OCI-M1 (cell line): ENCODE data around the gene CUL4A.
"Not testable (repeated sequence)": the region's sequence is repeated elsewhere in the genome, so short reads cannot be mapped to it uniquely, and the experiment has no call there.

Experiments used
- DNase-seq: peaks from one replicate; lab custom pipeline; 2025; lab: John Stamatoyannopoulos, UW

Gene CUL4A

DNA sequence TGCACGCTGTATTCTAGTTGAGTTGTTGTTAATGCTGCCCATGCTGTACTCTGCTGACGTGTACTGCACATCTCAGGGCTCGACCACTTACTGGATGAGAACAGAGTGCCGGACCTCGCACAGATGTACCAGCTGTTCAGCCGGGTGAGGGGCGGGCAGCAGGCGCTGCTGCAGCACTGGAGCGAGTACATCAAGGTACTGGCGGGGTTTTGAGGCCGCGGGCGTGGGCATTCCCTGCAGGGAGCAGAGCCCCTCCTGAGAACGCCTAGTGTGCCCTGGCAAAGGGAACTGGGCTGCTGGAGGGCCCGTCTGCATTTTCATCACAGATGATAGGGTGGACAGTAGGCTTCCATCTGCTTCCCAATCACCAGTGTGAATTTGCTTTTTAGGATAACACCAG lies 29.9 kb downstream of the CUL4A start:
- DNase-seq: no peak

DNA sequence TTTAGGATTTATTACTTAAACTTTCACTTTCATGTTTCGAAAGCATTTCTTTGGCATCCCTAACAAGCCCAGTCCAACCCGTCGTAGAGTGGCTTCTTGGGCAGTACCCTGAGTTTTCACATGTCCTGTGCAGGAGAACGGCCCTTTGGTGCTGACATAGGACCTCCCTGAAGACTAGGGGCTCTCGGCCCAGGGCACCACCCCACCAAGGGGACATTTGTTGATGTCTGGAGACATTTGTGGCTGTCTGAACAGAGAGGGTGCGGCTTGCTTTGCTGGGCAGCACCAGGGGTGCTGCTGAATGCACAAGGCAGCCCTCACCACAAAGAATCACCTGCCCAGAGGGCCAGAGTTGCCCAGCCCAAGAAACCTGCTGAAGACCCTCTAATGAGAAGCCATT lies 30.6 kb downstream of the CUL4A start:
- DNase-seq: no peak

DNA sequence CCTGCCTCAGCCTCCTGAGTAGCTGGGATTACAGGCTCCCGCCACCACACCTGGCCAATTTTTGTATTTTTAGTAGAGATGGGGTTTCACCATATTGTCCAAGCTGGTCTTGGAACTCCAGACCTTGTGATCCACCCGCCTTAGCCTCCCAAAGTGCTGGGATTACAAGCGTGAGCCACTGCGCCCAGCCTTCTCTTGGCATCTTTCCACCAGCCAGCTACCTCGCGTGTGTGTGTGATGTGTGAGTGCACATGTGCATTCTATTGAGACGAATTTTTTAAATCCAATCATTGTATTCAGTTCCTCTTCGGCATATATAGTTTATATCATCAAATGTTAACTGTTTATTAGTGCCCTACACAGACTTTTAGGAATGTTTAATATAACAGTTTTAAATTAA lies 32.2 kb downstream of the CUL4A start:
- not testable (repeated sequence) for DNase-seq

DNA sequence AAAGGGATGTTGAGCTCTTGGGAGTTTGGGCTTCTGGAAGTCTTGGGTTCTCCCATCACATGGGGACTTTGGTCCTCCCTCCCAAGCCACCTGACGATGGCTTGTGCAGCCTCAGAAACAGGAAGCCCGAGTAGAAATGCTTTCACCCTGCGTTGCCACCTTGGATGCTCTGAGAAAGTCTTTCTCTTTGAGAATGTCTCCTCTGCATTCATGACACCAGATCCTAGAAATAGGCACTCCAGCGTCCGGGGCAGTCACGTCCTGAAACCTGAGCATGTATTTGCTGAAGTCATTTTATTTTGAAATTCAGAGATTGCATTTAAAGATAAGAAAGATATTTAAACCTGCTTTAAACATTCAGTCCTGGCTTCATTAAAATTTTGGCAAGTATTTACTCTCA lies 34.4 kb downstream of the CUL4A start:
- no peak for DNase-seq

DNA sequence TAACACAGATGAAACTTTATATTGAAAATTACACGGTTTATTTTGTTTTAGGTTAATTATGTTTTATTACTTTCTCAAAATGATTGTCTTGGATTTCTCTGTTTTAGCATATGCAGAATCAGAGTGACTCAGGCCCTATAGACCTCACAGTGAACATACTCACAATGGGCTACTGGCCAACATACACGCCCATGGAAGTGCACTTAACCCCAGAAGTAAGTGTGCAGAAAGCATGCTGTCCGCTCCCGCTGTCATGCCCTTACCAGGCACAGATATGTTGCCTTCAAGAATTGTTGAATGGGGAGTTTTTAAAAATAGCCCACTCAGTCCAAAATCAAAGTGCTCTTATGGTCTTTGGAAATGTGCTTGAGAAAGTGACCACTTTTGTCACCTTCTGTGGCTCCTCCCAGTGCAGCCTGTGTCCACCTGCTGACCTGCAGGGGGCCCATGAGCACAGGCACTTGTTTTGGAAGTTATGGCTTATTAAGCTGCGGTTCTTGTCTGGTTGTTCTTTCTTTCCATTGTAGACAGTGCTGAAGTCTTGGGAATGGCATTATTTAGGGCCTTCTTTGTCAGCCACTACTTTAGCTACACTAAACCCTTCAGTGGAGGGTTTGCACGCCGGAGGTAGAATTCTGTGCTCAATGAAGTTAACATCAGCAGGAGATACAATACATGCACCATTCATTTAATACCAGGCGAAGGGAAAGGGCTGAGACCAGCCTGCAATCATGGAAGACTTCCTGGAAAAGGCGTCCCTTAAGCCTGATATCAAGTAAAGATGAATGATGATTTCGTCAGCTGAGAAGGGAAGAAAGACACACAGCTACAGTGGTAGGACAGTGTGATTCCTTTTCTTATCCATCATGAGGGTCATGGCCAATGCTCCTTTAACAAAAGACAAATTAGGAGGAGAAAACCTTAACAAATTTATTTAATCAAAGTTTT lies 36.7 kb downstream of the CUL4A start:
- no peak for DNase-seq

DNA sequence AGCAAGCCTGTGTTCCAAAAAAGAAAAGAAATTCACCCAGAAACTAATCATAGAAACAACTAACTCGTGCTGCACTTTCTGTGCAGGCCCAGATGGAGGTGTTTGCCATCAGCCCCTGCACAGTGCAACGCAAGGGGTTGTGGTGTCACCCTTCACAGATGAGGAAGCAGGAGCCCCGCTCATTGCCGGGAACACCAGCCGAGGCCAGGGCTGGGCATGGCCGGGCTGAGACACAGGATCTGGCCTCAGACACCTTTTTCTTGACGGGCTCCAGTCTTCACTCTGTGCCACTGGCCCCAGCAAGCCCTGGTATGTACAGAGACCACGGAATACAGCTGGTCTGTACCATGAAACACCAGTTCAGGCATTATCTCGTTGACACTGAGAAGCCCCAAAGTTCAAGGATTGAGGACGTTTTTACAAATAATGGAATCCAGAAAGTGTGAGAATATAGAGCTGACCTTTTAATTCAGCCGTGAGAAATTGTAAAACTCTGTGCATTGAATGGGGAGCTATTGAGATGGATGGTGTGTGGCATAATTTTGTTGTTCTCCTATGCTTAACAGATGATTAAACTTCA lies 43.2 kb downstream of the CUL4A start:
- no peak for DNase-seq

DNA sequence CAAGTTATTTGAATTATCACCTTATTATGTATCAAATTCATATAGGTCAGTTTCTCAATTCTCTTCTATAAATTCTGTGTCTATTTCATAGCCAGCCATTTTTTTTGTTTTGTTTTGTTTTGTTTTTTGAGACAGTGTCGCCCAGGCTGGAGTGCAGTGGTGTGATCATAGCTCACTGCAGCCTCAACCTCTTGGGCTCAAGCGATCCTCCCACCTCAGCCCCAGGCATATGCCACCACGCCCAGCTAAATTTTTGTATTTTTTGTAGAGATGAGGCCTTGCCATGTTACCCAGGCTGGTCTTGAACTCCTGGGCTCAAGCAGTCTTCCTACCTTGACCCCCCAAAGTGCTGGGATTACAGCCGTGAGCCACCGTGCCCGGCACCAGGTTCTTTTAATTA lies 48.5 kb downstream of the CUL4A start:
- not testable (repeated sequence) for DNase-seq

DNA sequence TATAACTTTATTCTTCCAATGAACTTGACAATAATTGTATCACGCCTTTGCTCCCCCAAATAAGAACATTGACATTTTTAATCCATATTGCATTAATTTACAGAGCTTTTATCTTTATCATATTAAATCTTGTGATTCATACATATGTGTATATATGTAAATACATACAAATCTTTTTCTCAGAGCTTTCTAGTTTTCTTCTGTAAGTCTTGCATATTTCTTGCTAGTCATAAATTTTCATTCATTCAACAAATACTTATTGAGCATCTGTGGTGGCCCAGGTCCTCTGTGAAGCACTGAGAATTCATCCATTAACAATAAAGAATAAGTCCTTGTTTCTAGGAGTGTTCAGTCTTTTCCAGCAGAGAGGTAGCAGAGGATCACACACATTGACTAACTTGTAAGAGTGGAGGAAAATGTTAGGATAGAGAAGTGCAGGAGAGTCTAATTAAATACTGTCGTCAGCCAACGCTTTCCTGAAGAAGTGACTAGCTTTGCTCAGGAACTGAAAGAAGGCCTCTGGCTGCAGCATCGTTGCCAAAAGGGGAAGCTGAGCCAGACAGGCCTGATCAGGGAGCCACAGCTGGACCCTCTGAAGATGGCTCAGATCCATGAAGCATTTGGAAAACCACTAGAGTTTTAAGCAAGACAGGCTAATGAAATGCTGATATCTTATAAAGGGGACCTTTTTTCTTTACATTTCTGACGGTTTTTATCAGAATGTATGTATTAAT lies 49.1 kb downstream of the CUL4A start:
- DNase-seq: no peak

DNA sequence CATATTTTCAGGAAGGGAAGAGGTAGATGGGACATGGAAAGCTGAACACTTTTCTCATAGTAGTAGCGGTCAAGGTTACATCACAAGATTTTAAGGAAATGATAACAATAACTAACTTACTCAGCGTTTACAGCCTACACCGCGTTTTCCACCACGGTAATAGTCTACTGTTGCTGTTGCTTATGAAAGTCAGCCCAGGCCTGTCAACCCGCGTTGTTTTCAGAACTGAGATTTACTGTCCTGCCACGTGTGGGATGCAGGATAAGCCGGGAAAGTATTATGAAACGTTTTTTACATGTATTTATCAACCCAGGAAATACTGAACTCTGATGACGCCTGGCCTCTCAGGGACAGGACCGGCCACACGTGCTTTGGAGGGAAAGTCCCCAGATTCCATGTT lies 51.6 kb downstream of the CUL4A start:
- no peak for DNase-seq

DNA sequence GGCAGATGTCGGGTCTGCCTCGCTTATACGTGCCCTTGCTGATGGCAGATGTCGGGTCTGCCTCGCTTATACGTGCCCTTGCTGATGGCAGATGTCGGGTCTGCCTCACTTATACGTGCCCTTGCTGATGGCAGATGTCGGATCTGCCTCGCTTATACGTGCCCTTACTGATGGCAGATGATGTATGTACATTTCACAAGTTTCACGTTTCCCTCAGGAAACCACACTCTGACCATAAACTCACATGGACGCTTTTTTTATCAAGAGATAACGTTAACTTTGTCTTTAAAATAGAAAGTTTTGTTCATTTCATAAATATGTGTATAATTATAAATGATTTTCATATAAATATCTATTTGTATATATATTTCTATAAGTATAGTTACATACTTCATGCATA lies 53.6 kb downstream of the CUL4A start:
- not testable (repeated sequence) for DNase-seq

DNA sequence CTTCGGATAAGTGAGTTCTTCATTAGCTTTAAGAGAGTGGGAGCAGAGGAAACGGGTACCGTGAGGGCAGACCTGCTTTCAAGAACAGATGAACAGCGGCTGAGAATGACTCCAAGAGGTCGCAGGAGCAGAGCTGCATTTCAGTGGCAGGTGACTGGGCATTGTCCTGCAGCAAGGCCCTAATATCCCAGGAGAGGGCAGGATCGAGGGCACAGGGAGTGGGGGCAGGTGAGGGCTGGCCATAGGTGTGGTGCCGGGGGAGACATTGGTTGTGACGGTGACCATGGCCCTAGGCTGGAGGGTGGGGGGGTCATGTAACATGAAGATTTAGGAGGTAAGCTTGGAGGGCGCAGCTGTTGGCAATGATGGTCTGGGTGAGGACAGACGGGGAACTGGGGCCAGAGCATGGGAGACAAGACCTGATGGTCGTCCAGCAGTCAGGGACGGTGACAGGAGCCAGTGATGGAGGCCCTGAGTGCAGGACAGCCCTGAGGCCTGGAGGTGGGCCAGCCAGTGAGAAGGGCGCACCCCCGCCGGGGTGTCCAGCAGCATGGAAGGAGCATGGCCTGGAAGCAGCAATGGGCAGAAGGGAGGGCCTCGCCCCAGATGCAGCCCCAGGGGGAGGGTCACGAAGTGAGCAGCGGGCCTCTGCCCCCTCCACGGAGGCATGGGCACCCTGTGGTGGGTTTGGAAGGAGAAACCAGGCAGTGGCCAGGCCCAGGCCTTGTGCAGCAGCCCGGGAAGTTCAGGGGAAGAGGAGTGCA lies 58.4 kb downstream of the CUL4A start:
- no peak for DNase-seq

DNA sequence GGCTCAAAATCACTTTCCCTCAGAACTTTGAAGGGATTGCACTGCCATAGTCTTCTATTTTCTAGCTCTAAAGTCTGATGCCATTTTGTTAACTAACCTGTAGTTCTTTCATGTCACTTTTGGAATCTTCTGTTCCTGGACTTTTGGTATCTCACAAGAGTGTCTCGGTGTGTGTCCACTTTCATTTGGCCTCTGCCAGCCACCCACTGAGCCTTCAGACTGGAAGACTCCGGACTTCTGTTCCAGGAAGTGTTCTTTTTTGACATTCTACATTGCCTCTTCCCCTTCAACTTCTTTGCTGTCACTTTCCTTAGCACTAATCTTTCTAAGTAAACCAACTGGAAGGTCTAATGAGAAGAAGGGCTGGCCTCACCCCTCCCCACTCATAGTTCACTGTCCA lies 62.6 kb downstream of the CUL4A start:
- DNase-seq: no peak

DNA sequence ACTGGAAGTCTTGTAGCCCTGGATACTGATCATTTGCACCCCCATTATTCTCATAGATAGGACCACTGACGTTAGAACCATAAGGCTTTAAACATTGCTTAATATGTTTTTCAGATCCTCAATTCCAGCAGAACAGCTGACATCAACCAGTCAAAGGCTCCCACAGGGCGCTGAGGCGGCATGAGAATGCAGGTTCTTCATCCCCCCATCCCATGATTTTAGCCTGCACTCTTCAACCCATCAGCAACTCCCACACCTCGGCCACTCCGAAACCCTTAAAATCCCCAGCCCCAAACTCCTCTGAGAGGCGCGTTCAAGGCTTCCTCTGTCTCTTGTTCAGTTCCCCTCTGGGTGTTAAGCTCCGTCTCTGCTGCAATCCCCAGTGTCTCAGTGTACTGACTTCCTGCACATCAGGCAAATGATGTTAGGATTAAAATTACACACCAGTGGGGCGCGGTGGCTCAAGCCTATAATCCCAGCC lies 63.3 kb downstream of the CUL4A start:
- no peak for DNase-seq

DNA sequence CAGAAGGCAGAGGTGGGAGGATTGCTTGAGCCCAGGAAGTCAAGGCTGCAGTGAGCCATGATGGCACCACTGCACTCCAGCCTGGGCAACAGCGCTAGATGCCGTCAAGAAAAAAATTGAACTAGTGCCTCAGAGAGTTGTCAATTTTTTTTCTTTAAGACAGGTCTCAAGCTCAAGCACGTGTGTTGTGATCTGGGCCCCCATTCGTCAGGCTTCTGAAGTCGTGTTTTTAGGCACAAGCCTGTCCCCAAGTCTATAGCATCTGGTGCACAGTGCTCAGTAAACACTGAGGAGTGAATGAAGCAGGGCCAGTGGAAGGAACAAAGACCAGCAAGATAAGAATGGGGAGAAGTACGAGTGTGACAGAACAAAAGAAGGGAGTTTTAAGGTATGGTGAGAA lies 63.9 kb downstream of the CUL4A start:
- no peak for DNase-seq

DNA sequence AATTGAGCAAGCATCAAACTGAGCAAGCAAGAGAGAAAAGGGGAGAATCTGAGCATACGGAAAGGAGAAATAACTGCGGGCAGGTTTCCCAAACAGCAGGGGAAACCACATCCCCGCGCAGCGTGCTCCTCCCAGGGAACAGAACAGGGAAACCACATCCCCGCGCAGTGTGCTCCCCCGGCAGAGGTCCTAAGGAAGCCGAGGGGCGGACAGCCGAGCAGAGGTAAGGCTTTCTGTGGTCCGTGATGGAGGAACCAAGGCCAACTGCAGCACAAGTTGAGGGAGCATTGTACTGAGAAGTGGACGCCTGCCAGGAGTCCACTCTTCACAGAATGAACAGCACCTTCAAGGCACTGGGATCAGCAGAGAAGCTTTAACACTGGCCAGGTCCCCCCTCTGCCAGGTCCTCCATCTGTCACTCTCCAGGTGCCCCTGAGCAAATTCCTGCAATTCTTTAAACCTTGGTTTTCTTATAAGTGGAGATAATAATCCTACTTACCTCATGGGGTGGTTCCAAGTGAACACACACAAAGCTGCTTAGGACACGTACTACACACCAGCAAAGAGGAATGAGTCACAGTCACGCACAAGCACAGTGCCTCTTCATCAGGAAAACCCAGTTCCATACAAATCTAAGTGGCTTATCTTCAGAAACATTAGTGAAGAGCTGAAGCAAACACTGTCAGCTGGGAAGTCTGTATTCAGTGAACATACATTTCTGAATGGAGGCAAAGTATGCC lies 64.6 kb downstream of the CUL4A start:
- DNase-seq: peak; percentile 20

DNA sequence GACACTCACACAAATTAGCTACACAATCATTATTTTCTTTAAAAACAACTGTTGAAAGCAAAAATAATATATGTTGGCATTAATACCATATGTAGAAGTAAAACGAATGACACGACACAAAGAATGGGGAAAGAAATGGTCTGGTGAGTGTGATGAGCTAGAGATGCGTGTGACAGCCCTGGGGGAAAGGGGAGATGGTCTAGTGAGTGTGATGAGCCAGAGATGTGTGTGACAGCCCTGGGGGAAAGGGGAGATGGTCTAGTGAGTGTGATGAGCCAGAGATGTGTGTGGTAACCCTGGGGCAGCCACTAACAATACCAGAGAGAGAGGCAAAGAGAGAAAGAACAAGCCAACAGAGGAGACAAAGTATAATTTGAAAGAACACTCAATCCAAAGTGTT lies 65.3 kb downstream of the CUL4A start:
- DNase-seq: no peak

DNA sequence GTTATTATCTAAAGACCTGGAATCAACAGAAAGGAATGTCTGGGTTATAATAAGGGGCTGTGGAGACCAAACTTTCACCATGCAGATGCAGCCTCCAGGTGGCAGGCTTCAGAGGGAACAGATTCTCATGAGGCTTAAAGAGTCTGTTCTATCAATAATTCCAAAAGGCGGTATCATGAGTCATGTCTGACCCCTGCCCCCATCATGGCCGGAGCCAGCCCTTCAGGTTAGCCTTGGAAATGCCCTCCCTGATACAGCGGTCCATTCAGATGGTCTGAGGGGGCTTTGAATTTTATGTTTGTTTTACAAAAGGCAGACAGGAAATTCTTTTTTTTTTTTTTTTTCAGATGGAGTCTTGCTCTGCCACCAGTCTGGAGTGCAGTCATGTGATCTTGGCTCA lies 66.0 kb downstream of the CUL4A start:
- DNase-seq: peak; percentile 87

DNA sequence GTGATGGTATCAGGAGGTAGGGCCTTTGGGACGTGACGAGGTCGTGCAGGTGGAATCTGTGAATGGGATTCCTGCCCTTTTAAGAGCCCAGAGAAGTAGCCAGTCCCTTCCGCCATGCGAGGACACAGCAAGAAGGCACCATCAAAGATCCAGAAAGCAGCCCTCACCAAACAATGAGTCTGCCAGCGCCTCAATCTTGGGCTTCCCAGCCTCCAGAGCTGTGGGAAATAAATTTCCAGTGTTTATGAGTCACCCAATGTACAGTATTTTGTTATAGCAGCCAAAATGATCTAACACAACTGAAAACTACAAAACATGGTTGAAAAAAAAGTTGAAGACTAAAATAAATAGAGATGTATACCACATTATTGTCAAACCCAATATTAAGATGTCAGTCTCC lies 70.7 kb downstream of the CUL4A start:
- DNase-seq: no peak

DNA sequence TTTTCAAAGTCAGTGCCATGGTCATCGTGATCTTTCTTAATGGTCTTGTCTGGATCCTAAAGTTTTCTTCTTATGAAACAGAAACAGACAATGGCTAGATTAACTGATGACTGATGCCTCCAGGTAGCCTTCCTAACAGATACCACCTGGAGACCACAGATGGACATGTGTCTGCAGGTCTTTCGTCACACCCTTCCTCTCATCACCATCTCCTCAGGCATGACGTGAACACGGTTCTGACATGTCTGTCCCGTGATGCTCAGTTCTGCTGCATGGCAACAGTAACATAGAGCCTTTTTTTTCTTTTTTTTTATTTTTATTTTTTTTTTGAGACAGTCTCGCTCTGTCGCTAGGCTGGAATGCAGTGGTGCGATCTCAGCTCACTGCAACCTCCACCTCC lies 74.5 kb downstream of the CUL4A start:
- no peak for DNase-seq

DNA sequence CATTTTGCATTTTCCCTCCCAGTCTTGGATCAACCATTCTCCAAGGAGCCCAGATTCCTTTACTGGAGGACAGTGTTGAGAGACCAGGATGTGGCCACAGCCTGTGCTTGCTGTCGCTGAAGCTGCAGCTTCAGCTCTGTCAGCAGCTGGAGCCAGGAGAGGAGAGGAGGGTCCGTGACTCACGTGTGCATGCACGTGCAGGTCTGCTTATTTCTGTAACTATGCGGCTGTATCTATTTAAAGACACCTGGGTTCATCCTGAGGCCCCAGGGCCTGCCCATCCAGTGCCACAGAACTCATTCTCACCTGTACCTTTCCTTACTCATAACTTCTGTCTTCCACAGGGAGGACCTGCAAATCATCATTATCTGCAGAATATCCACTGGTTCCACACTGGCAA lies 79.5 kb downstream of the CUL4A start:
- DNase-seq: no peak

DNA sequence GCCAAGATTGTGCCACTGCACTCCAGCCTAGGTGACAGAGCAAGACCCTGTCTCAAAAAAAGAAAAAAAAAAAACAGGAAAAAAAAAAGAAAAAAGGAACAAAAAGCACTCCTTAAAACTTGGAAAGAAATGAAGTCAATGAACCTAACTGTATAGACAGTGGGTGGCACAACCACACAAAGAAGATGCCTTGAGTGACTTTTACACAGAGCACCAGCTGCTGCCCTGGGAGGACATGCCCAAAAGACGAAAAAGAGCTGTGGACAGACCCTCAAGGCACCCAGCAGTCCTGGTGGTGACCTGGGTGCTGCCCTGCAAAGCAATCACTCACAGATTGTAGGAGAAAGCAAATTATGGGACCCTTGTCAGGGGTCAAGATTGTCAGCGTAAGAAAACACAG lies 81.7 kb downstream of the CUL4A start:
- no peak for DNase-seq
